Measurements from ENCODE around the gene ATG5.
A peak's percentile ranks its signal among the peaks of the same experiment; 100 is the strongest.

Gene ATG5

GRCh38 chr6:106334646-106335448 lies 9.3 kb upstream of the ATG5 start:
- no peaks in the 10 kb centered on the region for H3K36me3 Mint-ChIP-seq (ENCODE audit: low read depth)
- H3K9me3 Mint-ChIP-seq, result no peaks in the 10 kb centered on the region
- intact Hi-C loops (cut with micrococcal nuclease), result loop anchor here (5.0 kb wide), 4 partner anchors 112 to 662 kb away; no protein-coding TSS in a partner anchor
- peaks cover 8% of the 10 kb centered on the region for H3K4me1 Mint-ChIP-seq (ENCODE audit: low read depth)
- H3K27me3 Mint-ChIP-seq, result peaks cover 8% of the 10 kb centered on the region
- no peak overlapping the region for H3K4me3 Mint-ChIP-seq
- H3K27ac Mint-ChIP-seq, result no peak overlapping the region

- Mint-ChIP-seq H3K27me3 (peaks cover 16% of the 10 kb centered on the region), H3K27ac (peak overlapping the region; percentile 97), H3K36me3 (ENCODE audit: low read depth) (peaks cover 19% of the 10 kb centered on the region), H3K4me1 (ENCODE audit: low read depth) (peaks cover 30% of the 10 kb centered on the region), H3K4me3 (peak overlapping the region; percentile 97), H3K9me3 (peaks cover 9% of the 10 kb centered on the region)
- intact Hi-C loops (cut with micrococcal nuclease), result no loop called here
Measured at GRCh38 chr6:106324726-106325335, 729 bp downstream of the ATG5 start.

GRCh38 chr6:106321940-106322339 lies 3.6 kb downstream of the ATG5 start:
- H3K4me3 Mint-ChIP-seq, result no peak overlapping the region
- H3K4me1 Mint-ChIP-seq (ENCODE audit: low read depth), result peaks cover 42% of the 10 kb centered on the region
- intact Hi-C loops (cut with micrococcal nuclease), result no loop called here
- H3K36me3 Mint-ChIP-seq (ENCODE audit: low read depth), result peaks cover 19% of the 10 kb centered on the region
- peaks cover 9% of the 10 kb centered on the region for H3K9me3 Mint-ChIP-seq
- H3K27ac Mint-ChIP-seq, result no peak overlapping the region
- no peaks in the 10 kb centered on the region for H3K27me3 Mint-ChIP-seq

- Mint-ChIP-seq H3K4me1 (ENCODE audit: low read depth) (peaks cover 46% of the 10 kb centered on the region), H3K36me3 (ENCODE audit: low read depth) (peaks cover 20% of the 10 kb centered on the region), H3K4me3 (no peak overlapping the region), H3K9me3 (peaks cover 9% of the 10 kb centered on the region), H3K27ac (no peak overlapping the region), H3K27me3 (no peaks in the 10 kb centered on the region)
- intact Hi-C loops (cut with micrococcal nuclease), result no loop called here
Measured at GRCh38 chr6:106318851-106319250, 6.7 kb downstream of the ATG5 start.

- no peaks in the 10 kb centered on the region for H3K27me3 Mint-ChIP-seq
- H3K4me3 Mint-ChIP-seq, result no peak overlapping the region
- H3K36me3 Mint-ChIP-seq (ENCODE audit: low read depth), result peaks cover 23% of the 10 kb centered on the region
- no peak overlapping the region for H3K27ac Mint-ChIP-seq
- peaks cover 9% of the 10 kb centered on the region for H3K9me3 Mint-ChIP-seq
- intact Hi-C loops (cut with micrococcal nuclease), result no loop called here
- peaks cover 42% of the 10 kb centered on the region for H3K4me1 Mint-ChIP-seq (ENCODE audit: low read depth)
Measured at GRCh38 chr6:106318061-106318460, 7.5 kb downstream of the ATG5 start.

GRCh38 chr6:106316375-106316766 lies 9.2 kb downstream of the ATG5 start:
- H3K36me3 Mint-ChIP-seq (ENCODE audit: low read depth), result peaks cover 28% of the 10 kb centered on the region
- no peak overlapping the region for H3K27ac Mint-ChIP-seq
- no peaks in the 10 kb centered on the region for H3K9me3 Mint-ChIP-seq
- intact Hi-C loops (cut with micrococcal nuclease), result no loop called here
- no peak overlapping the region for H3K4me3 Mint-ChIP-seq
- no peaks in the 10 kb centered on the region for H3K27me3 Mint-ChIP-seq
- peaks cover 46% of the 10 kb centered on the region for H3K4me1 Mint-ChIP-seq (ENCODE audit: low read depth)

GRCh38 chr6:106315765-106316374 lies 9.7 kb downstream of the ATG5 start:
- Mint-ChIP-seq H3K4me3 (no peak overlapping the region), H3K36me3 (ENCODE audit: low read depth) (peaks cover 33% of the 10 kb centered on the region), H3K4me1 (ENCODE audit: low read depth) (peaks cover 48% of the 10 kb centered on the region), H3K27ac (no peak overlapping the region), H3K27me3 (no peaks in the 10 kb centered on the region), H3K9me3 (no peaks in the 10 kb centered on the region)
- intact Hi-C loops (cut with micrococcal nuclease), result no loop called here

GRCh38 chr6:106309766-106310373 lies 15.7 kb downstream of the ATG5 start:
- no peak overlapping the region for H3K4me3 Mint-ChIP-seq
- no peaks in the 10 kb centered on the region for H3K9me3 Mint-ChIP-seq
- H3K36me3 Mint-ChIP-seq (ENCODE audit: low read depth), result peaks cover 44% of the 10 kb centered on the region
- H3K27me3 Mint-ChIP-seq, result no peaks in the 10 kb centered on the region
- H3K27ac Mint-ChIP-seq, result no peak overlapping the region
- peaks cover 30% of the 10 kb centered on the region for H3K4me1 Mint-ChIP-seq (ENCODE audit: low read depth)
- intact Hi-C loops (cut with micrococcal nuclease), result loop anchor here (10.0 kb wide), 1 partner anchor 575 kb away; no protein-coding TSS in a partner anchor

GRCh38 chr6:106308985-106309384 lies 16.6 kb downstream of the ATG5 start:
- no peak overlapping the region for H3K27ac Mint-ChIP-seq
- H3K4me3 Mint-ChIP-seq, result no peak overlapping the region
- intact Hi-C loops (cut with micrococcal nuclease), result loop anchor here (10.0 kb wide), 1 partner anchor 574 kb away; no protein-coding TSS in a partner anchor
- peaks cover 30% of the 10 kb centered on the region for H3K4me1 Mint-ChIP-seq (ENCODE audit: low read depth)
- no peaks in the 10 kb centered on the region for H3K9me3 Mint-ChIP-seq
- H3K27me3 Mint-ChIP-seq, result no peaks in the 10 kb centered on the region
- H3K36me3 Mint-ChIP-seq (ENCODE audit: low read depth), result peaks cover 46% of the 10 kb centered on the region

GRCh38 chr6:106305740-106306139 lies 19.8 kb downstream of the ATG5 start:
- Mint-ChIP-seq H3K4me3 (no peak overlapping the region), H3K36me3 (ENCODE audit: low read depth) (peaks cover 20% of the 10 kb centered on the region), H3K4me1 (ENCODE audit: low read depth) (peaks cover 10% of the 10 kb centered on the region), H3K27me3 (no peaks in the 10 kb centered on the region), H3K27ac (no peak overlapping the region), H3K9me3 (no peaks in the 10 kb centered on the region)
- intact Hi-C loops (cut with micrococcal nuclease), result loop anchor here (10.0 kb wide), 1 partner anchor 571 kb away; no protein-coding TSS in a partner anchor

- no peak overlapping the region for H3K27ac Mint-ChIP-seq
- no peaks in the 10 kb centered on the region for H3K27me3 Mint-ChIP-seq
- intact Hi-C loops (cut with micrococcal nuclease), result loop anchor here (5.0 to 10.0 kb wide), 3 partner anchors 214 to 819 kb away; partner anchors contain the start of gene PRDM1
- no peak overlapping the region for H3K4me3 Mint-ChIP-seq
- H3K36me3 Mint-ChIP-seq (ENCODE audit: low read depth), result peaks cover 6% of the 10 kb centered on the region
- H3K9me3 Mint-ChIP-seq, result no peaks in the 10 kb centered on the region
- H3K4me1 Mint-ChIP-seq (ENCODE audit: low read depth), result no peaks in the 10 kb centered on the region
Measured at GRCh38 chr6:106300944-106301343, 24.6 kb downstream of the ATG5 start.

GRCh38 chr6:106300020-106300780 lies 25.4 kb downstream of the ATG5 start:
- H3K27me3 Mint-ChIP-seq, result no peaks in the 10 kb centered on the region
- no peak overlapping the region for H3K4me3 Mint-ChIP-seq
- intact Hi-C loops (cut with micrococcal nuclease), result loop anchor here (5.0 to 10.0 kb wide), 3 partner anchors 213 to 818 kb away; partner anchors contain the start of gene PRDM1
- no peaks in the 10 kb centered on the region for H3K4me1 Mint-ChIP-seq (ENCODE audit: low read depth)
- peaks cover 6% of the 10 kb centered on the region for H3K36me3 Mint-ChIP-seq (ENCODE audit: low read depth)
- no peak overlapping the region for H3K27ac Mint-ChIP-seq
- no peaks in the 10 kb centered on the region for H3K9me3 Mint-ChIP-seq

GRCh38 chr6:106293116-106293515 lies 32.4 kb downstream of the ATG5 start:
- intact Hi-C loops (cut with micrococcal nuclease), result loop anchor here (10.0 kb wide), 1 partner anchor 858 kb away; no protein-coding TSS in a partner anchor
- H3K27ac Mint-ChIP-seq, result no peak overlapping the region
- H3K36me3 Mint-ChIP-seq (ENCODE audit: low read depth), result peaks cover 36% of the 10 kb centered on the region
- H3K4me3 Mint-ChIP-seq, result no peak overlapping the region
- peaks cover 16% of the 10 kb centered on the region for H3K9me3 Mint-ChIP-seq
- H3K4me1 Mint-ChIP-seq (ENCODE audit: low read depth), result no peaks in the 10 kb centered on the region
- no peaks in the 10 kb centered on the region for H3K27me3 Mint-ChIP-seq
